Gastrocnemius medialis (tissue), 4 donors: ENCODE results near the gene VSIG10L2.

ENCODE experiments used
- CTCF ChIP-seq, 5 experiments: fragments of 450-650 bp in 3 of 5; fragments of 200-600 bp in 2 of 5; sonication (generic) in 2 of 5; IDR thresholded peaks in 4 of 5; conservative IDR thresholded peaks in 1 of 5; 1 replicate in 4 of 5; 2 replicates in 1 of 5; pipeline ENCODE4 v1.5.1; 2016 to 2019; ENCODE audit warnings: antibody characterized with exemption in 5 of 5, mild to moderate bottlenecking in 3 of 5, moderate library complexity in 3 of 5
- POLR2A ChIP-seq, 2 donors: fragments of 450-650 bp; IDR thresholded peaks; one replicate each; pipeline ENCODE4 v1.6.1; 2017; ENCODE audit warnings: antibody characterized with exemption in 2 of 2, mild to moderate bottlenecking in 2 of 2, moderate library complexity in 2 of 2

DNA sequence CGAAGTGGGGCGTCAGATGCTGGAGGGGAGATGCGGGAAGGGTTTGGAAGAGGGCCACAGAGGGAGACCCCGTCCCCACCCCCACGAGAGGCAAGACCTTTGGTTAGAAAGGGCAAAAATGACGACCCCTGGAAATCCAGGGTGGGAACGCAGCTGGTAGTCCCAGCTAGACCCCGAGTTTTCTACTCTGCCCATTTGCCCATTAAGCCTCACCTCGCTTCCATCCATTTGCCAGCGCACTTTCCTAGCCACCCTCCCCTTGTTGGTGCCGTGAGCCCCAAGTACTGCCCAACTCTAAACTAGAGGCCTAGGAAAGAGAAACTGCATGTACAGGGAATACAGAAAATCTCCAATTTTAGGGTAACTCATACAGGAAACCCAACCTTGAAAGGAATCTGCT lies 41.2 kb upstream of the VSIG10L2 start:
- TF ChIP-seq POLR2A (IDR thresholded peaks at IDR 0.05), result no peak
- no peak for TF ChIP-seq CTCF (IDR thresholded peaks at IDR 0.05 in 4 of 5, conservative IDR thresholded peaks at IDR 0.05 in 1 of 5)
